Ramos (cell line): ENCODE measurements around the gene KLF2.

Source experiments
- in situ Hi-C: fragments of 300-500 bp; cut with MboI; formaldehyde crosslinking; loops from one replicate; pipeline ENCODE4 v1.14.3; 2022; ENCODE audit warnings: low sequenced_read_pairs; ENCODE audit not compliant: unreplicated experiment

Gene KLF2

GRCh38 chr19:16361254-16361653 lies 36.6 kb downstream of the KLF2 start:
- in situ Hi-C loops = no loop called here

- in situ Hi-C loops = no loop called here
Measured at GRCh38 chr19:16361926-16362325, 37.3 kb downstream of the KLF2 start.

- in situ Hi-C loops = no loop called here
Measured at GRCh38 chr19:16363133-16363851, 38.7 kb downstream of the KLF2 start.

- in situ Hi-C loops = no loop called here
Measured at GRCh38 chr19:16363852-16364230, 39.2 kb downstream of the KLF2 start.

GRCh38 chr19:16364231-16364865 lies 39.7 kb downstream of the KLF2 start:
- in situ Hi-C loops = no loop called here

- in situ Hi-C loops = no loop called here
Measured at GRCh38 chr19:16365300-16365996, 40.8 kb downstream of the KLF2 start.

- in situ Hi-C loops = no loop called here
Measured at GRCh38 chr19:16366056-16366432, 41.4 kb downstream of the KLF2 start.

GRCh38 chr19:16366433-16367260 lies 42.0 kb downstream of the KLF2 start:
- in situ Hi-C loops = no loop called here

- in situ Hi-C loops = no loop called here
Measured at GRCh38 chr19:16367261-16367683, 42.6 kb downstream of the KLF2 start.

GRCh38 chr19:16368385-16369305 lies 44.0 kb downstream of the KLF2 start:
- in situ Hi-C loops = no loop called here

- in situ Hi-C loops = no loop called here
Measured at GRCh38 chr19:16369306-16369663, 44.7 kb downstream of the KLF2 start.

- in situ Hi-C loops = no loop called here
Measured at GRCh38 chr19:16369664-16370576, 45.3 kb downstream of the KLF2 start.

- in situ Hi-C loops = no loop called here
Measured at GRCh38 chr19:16370641-16371391, 46.2 kb downstream of the KLF2 start.

- in situ Hi-C loops = no loop called here
Measured at GRCh38 chr19:16371540-16371986, 46.9 kb downstream of the KLF2 start.

- in situ Hi-C loops = no loop called here
Measured at GRCh38 chr19:16372065-16372915, 47.7 kb downstream of the KLF2 start.

GRCh38 chr19:16373079-16373478 lies 48.5 kb downstream of the KLF2 start:
- in situ Hi-C loops = no loop called here

- in situ Hi-C loops = no loop called here
Measured at GRCh38 chr19:16373532-16373931, 48.9 kb downstream of the KLF2 start.
